Liver (tissue), 9 donors: ENCODE data around the gene CIB1. TPM values are rescaled to one million over a fixed set of nuclear protein-coding genes. Genes with fewer than 3 reads are reported as not detected.

ENCODE experiments used
- DNase-seq: peaks from one replicate; pipeline ENCODE4 v3.0.0-alpha.2; 2017; ENCODE audit warnings: low spot score
- H3K27ac ChIP-seq, 2 donors: one replicate each; pipeline ENCODE4 v1.7.0; 2013; ENCODE audit warnings: inconsistent platforms in 2 of 2, low read length in 2 of 2, control low read depth in 1 of 2, low read depth in 1 of 2, mild to moderate bottlenecking in 1 of 2
- H3K27me3 ChIP-seq, 4 donors: one replicate each; pipeline versions ENCODE4 v1.6.1 to v1.7.0; 2013; ENCODE audit warnings: low read length in 3 of 4, inconsistent platforms in 1 of 4, mild to moderate bottlenecking in 1 of 4, moderate library complexity in 1 of 4; ENCODE audit not compliant: control insufficient read depth in 4 of 4, insufficient read depth in 4 of 4
- H3K36me3 ChIP-seq, 4 donors: one replicate each; pipeline versions ENCODE4 v1.6.1 to v1.7.0; 2013; ENCODE audit warnings: low read length in 3 of 4, mild to moderate bottlenecking in 3 of 4, low read depth in 1 of 4, moderate library complexity in 1 of 4; ENCODE audit not compliant: control insufficient read depth in 4 of 4, insufficient read depth in 3 of 4
- H3K4me1 ChIP-seq, 4 donors: one replicate each; pipeline versions ENCODE4 v1.6.1 to v1.7.0; 2013; ENCODE audit warnings: low read length in 3 of 4, mild to moderate bottlenecking in 3 of 4, moderate library complexity in 1 of 4; ENCODE audit not compliant: control insufficient read depth in 4 of 4, insufficient read depth in 4 of 4
- H3K4me3 ChIP-seq, 3 donors: one replicate each; pipeline versions ENCODE4 v1.6.1 to v1.7.0; 2013; ENCODE audit warnings: low read length in 3 of 3, control low read depth in 1 of 3, low read depth in 1 of 3, mild to moderate bottlenecking in 1 of 3
- H3K9ac ChIP-seq, 2 donors: one replicate each; pipeline ENCODE4 v1.7.0; 2013; ENCODE audit warnings: low read length in 2 of 2, mild to moderate bottlenecking in 2 of 2, moderate library complexity in 2 of 2, control low read depth in 1 of 2, low read depth in 1 of 2
- H3K9me3 ChIP-seq, 4 donors: one replicate each; pipeline versions ENCODE4 v1.6.1 to v1.7.0; 2013; ENCODE audit warnings: low read length in 3 of 4; ENCODE audit not compliant: control insufficient read depth in 4 of 4
- ATF3 ChIP-seq: IDR thresholded peaks from 2 replicates; pipeline ENCODE4 v1.6.1; 2016; ENCODE audit warnings: antibody characterized with exemption
- EGR1 ChIP-seq, 2 donors: IDR thresholded peaks; 2 replicates each; pipeline ENCODE4 v1.6.1; 2016 to 2018; ENCODE audit warnings: antibody characterized with exemption in 2 of 2, low read depth in 2 of 2
- FOXA1 ChIP-seq: IDR thresholded peaks from 2 replicates; pipeline ENCODE4 v1.6.1; 2016; ENCODE audit warnings: antibody characterized with exemption
- FOXA2 ChIP-seq: IDR thresholded peaks from 2 replicates; pipeline ENCODE4 v1.6.1; 2016; ENCODE audit warnings: antibody characterized with exemption
- GABPA ChIP-seq, 2 donors: IDR thresholded peaks in 1 of 2; conservative IDR thresholded peaks in 1 of 2; 2 replicates each; pipeline ENCODE4 v1.6.1; 2016; ENCODE audit warnings: antibody characterized with exemption in 2 of 2, mild to moderate bottlenecking in 1 of 2, moderate library complexity in 1 of 2
- HNF4A ChIP-seq, 2 donors: conservative IDR thresholded peaks; 2 replicates each; pipeline ENCODE4 v1.6.1; 2016; ENCODE audit warnings: antibody characterized with exemption in 2 of 2, mild to moderate bottlenecking in 2 of 2
- JUND ChIP-seq, 2 donors: IDR thresholded peaks; 2 replicates each; pipeline ENCODE4 v1.6.1; 2016; ENCODE audit warnings: antibody characterized with exemption in 2 of 2
- RAD21 ChIP-seq, 2 donors: IDR thresholded peaks; 2 replicates each; pipeline ENCODE4 v1.6.1; 2016; ENCODE audit warnings: antibody characterized with exemption in 2 of 2, mild to moderate bottlenecking in 2 of 2
- REST ChIP-seq: IDR thresholded peaks from 2 replicates; pipeline ENCODE4 v1.6.1; 2016; ENCODE audit warnings: antibody characterized with exemption, mild to moderate bottlenecking
- RXRA ChIP-seq, 2 donors: IDR thresholded peaks; 2 replicates each; pipeline ENCODE4 v1.6.1; 2017 to 2018; ENCODE audit warnings: antibody characterized with exemption in 2 of 2, mild to moderate bottlenecking in 1 of 2
- SP1 ChIP-seq: IDR thresholded peaks from 2 replicates; pipeline ENCODE4 v1.6.1; 2018; ENCODE audit warnings: antibody characterized with exemption, mild to moderate bottlenecking
- YY1 ChIP-seq: IDR thresholded peaks from 2 replicates; pipeline ENCODE4 v1.6.1; 2016; ENCODE audit warnings: antibody characterized with exemption, mild to moderate bottlenecking
- ZBTB33 ChIP-seq: IDR thresholded peaks from 2 replicates; pipeline ENCODE4 v1.6.1; 2016; ENCODE audit warnings: antibody characterized with exemption
- WGBS: extraction: QIAGEN DNeasy Blood & Tissue Kit; methylation state at CpG from one replicate; pipeline ENCODE4 v1.1.7; 2013; 5-methylcytosine and 5-hydroxymethylcytosine counted together
- polyA plus RNA-seq, 2 donors: library from polyadenylated mRNA; stranded (reverse) in 1 of 2; unstranded in 1 of 2; fragments of 200-250 nt in 1 of 2; fragments of >200 nt in 1 of 2; fragmentation: Nextera tagmentation in 1 of 2; extraction: Ambion mirVana in 1 of 2; gene quantifications; one replicate each; pipeline versions ENCODE4 v1.2.1 to v1.2.3, GENCODE V29; 2013 to 2015
- total RNA-seq, 2 donors: library from RNA; depleted of rRNA; stranded (reverse); fragments of >200 nt; gene quantifications; one replicate each; pipeline ENCODE4 v1.2.3, GENCODE V29; 2014
- TF ChIP-seq, protein P1 (sequence below): IDR thresholded peaks from 2 replicates; pipeline ENCODE4 v1.6.1; 2016; ENCODE audit warnings: antibody characterized with exemption
- donor health status: healthy.
- donor health status: healthy.
- donor health status: healthy.
- donor health status: healthy.
- donor health status: healthy.

Gene CIB1
- total and polyA plus RNA-seq, 4 donors, result 14.9 to 107 (median 49.3) TPM

DNA sequence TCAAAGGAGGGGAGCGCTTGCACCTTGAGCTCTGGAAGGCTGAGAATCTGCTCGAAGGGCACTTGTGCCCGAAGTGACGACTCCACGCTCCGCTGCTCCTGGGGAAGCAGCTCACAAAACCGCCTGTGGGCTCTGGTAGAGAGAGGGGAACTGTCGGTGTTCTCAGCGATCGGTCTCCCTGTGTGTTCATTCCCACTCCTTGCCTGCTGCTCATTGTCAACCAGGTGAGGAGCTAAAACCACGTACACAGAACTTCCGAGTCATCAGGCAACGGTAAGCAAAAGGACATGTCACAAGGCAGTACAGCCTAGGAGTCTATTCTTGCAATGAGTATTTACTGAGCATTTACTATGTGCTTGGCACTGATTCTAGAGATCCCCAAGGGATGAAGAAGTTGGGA is 1.5 kb downstream of the CIB1 start:
- Histone ChIP-seq H3K9me3 (no peaks in the 10 kb centered on the region), H3K4me1 (peaks cover 13 to 47% (median 35%) of the 10 kb centered on the region in 4 donors), H3K9ac (peak overlapping the region in 1 of 2 donors; percentile 90), H3K27ac (peak overlapping the region; percentile 96 to 97), H3K36me3 (peaks cover 11 to 25% (median 18%) of the 10 kb centered on the region in 4 donors), H3K4me3 (peak overlapping the region in 2 of 3 donors; percentile 53 to 89), H3K27me3 (no peaks in the 10 kb centered on the region)
- no peak for DNase-seq
- TF ChIP-seq HNF4A (conservative IDR thresholded peaks at IDR 0.05) (no peak), GABPA (IDR thresholded peaks at IDR 0.05 in 1 of 2, conservative IDR thresholded peaks at IDR 0.05 in 1 of 2) (no peak), JUND (IDR thresholded peaks at IDR 0.05) (no peak), ATF3 (no peak), YY1 (no peak), REST (no peak), EGR1 (IDR thresholded peaks at IDR 0.05; ENCODE audit: low read depth in 2 of 2) (no peak), RAD21 (IDR thresholded peaks at IDR 0.05) (no peak), RXRA (IDR thresholded peaks at IDR 0.05) (no peak), FOXA1 (no peak)
- TF ChIP-seq, protein P1, sequence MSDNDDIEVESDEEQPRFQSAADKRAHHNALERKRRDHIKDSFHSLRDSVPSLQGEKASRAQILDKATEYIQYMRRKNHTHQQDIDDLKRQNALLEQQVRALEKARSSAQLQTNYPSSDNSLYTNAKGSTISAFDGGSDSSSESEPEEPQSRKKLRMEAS, result no peak
- 82% methylated on average over 13 of the region's 13 CpGs for WGBS

DNA sequence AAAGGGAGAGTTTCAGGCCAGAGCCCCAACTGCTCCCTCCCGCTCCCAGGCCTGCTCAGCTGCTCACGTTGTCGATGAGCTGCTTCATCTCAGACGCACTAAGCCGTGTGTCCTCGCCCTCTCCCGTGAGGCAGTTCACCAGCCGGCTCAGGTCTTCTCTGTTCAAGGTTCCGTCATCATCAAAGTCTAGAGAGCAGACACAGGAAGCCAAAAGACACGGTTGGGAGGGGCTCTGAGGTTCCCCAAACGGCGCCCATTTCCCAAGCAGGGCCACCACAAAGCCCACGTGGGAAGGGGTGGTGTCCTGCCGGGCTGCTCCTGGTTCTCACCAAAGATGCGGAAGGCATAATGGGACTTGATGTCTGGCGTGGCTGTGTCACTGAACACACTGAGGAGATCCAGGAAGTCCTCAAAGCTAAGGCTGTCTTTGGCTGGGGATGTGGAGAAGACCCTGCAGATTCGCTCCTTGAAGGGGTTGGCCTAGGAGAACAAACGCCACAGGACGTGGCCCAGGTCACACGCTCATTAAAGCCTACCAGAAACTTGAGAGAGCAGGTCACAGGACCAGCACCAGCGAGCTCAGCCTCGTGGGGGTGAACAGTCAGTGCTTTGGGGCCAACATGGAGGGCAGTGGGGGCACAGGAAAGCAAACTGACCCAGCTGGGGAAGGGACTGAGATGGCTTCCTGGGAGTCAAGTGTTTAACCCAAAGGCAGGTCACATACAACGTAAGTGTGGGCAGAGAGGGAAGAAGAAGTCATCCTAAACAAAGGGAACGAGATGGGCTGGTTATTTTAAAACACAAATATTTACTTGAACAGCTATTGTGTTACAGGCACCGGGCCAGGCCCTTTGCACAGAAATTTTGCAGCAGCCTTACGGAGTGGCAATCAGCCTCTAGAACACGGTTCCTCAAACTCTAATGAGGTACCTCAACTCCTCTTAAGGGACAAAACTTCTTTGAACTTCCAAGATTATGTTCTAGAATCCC is 2.4 kb downstream of the CIB1 start:
- Histone ChIP-seq H3K27ac (peak overlapping the region; percentile 96 to 97), H3K4me1 (peaks cover 13 to 47% (median 35%) of the 10 kb centered on the region in 4 donors), H3K4me3 (peak overlapping the region in 1 of 3 donors; percentile 53)

More for the DNA sequence above, 2.4 kb downstream of the CIB1 start:
- H3K27me3 ChIP-seq, result no peaks in the 10 kb centered on the region
- peak overlapping the region in 1 of 2 donors; percentile 90 for H3K9ac ChIP-seq
- WGBS, result 62% methylated on average over 27 of the region's 27 CpGs
- H3K36me3 ChIP-seq, result peaks cover 9 to 31% (median 23%) of the 10 kb centered on the region in 4 donors
- no peak for TF ChIP-seq ZBTB33
- TF ChIP-seq SP1, result no peak
- no peak for TF ChIP-seq FOXA2
- TF ChIP-seq YY1, result no peak
- no peak for TF ChIP-seq EGR1 (IDR thresholded peaks at IDR 0.05; ENCODE audit: low read depth in 2 of 2)
- TF ChIP-seq ATF3, result no peak
- no peak for TF ChIP-seq RAD21 (IDR thresholded peaks at IDR 0.05)
- no peak for DNase-seq
- H3K9me3 ChIP-seq, result no peaks in the 10 kb centered on the region
